GM19238 (cell line): ENCODE results near the gene GPC6.
"Not testable (repeated sequence)": the region's sequence is repeated elsewhere in the genome, so short reads cannot be mapped to it uniquely, and the experiment has no call there.

ENCODE experiments used
- DNase-seq: peaks from one replicate; pipeline ENCODE4 v3.0.0; 2011; ENCODE audit warnings: low spot score; ENCODE audit not compliant: insufficient read length

Gene GPC6

DNA sequence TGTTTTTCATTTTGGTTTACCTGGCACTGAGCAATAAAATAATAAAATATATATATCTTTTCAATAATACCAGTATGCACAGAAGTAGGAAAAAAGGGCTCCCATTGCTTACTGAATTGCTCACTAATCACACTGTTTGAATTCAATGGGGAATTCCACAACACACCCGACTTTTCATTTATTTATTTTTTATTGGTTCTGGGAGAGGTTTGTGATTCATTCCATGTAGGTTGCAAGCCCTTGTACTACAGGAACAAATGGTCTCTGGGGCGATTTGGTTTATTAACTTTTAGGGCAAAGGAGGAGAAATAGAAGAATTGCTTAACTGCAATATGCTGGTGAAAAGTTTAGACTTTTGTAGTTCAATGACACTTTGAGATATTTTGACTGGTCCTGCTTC lies 1045.4 kb downstream of the GPC6 start:
- DNase-seq: no peak

DNA sequence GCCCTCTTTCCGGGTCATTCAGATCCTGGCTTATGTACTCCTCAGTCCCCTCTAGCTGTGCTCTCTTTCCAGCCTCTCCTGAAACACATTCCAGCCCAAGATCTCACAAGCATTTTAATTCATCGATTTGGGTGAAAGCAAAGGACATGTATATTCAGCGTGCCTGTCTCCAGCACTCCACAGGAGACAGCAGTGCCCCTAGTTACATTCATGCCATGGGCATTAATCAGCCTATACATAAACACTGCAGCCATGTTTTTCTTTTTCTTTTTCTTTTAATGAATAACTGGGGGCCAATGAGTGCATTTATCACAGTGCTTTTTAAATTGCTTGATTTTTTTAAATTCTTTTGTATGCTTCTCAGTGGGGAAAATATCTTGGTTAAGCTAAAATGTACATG lies 1053.7 kb downstream of the GPC6 start:
- DNase-seq: no peak

DNA sequence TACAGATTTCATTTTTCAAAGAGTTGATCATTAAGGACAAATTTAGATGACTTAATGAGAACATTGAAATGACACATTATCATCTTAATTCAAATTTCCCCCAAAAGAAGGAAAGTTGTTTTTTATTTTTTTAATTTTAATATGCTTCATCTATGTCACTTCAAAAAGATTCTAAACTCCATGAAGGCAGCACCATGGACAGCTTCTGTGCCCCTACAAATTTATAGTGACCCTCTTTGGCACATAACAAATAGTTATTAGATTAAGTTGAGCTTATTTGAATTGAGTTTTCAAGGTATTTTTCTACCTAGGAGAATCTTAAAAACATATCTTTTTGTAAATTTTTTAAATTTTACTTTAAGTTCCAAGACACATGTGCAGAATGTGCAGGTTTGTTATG lies 1054.2 kb downstream of the GPC6 start:
- no peak for DNase-seq

DNA sequence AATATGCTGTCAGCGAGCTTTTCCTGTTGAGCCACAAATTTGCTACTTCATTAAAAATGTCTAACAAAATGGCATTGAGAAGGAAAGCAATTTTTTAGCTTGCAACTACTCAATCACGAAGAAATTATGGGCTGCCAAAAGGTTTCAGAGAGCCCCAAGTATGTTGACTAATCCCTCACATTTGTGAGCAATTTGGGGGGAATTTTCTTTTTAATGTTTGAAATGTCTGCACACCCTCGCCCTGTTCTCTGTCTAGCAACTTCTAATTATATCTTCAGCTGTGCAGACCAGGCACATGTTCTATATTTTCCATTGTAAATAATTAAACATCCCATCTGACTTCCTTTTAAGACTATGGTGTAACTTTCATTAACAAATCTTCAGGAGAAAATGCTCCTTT lies 1060.0 kb downstream of the GPC6 start:
- no peak for DNase-seq

DNA sequence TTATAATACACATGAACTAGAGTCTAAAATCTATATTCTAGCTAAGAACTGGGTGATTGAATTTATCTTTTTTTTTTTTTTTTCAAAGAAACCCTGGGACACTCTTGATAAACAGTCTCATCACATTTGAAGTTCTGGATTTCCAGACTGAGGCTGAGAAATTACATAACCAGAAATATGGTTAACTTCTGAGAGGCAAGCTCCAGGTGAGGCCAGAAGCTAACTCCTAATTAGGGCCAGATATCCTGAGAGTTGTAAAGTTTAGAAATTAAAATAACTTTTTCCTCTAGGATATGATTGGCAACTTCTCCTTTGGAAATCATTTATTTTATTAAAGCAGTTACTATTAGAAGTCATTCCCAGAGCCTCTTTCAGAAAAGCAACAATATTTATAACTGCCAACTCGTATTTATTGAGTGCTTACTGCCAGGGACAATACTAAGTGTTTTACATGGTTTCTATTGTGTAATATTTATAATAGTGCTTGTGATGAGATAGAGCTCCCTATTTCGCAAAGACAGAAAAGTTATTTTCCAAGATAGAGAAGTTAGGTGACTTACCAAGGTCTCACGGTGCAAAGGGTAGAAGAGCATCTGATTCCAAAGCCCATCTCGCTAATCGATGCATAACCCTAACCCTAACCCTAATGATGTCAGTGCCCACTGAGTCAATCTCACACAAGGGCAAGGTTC lies 1065.2 kb downstream of the GPC6 start:
- DNase-seq: no peak

DNA sequence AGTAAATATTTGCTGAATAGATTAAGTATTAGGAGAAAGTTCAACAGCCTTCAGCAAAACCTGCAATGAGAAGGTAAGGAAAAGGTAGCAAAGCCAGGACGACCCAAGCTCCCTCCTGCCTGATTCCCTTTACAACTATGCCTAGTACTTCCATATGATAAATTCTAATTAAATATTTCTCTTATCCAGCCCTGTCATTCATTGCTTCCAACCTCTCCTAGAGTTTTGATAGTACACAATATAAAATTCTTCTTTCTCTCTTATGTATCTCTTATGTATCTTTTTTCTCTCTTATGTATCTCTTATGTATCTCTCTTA lies 1065.7 kb downstream of the GPC6 start:
- DNase-seq: no peak

DNA sequence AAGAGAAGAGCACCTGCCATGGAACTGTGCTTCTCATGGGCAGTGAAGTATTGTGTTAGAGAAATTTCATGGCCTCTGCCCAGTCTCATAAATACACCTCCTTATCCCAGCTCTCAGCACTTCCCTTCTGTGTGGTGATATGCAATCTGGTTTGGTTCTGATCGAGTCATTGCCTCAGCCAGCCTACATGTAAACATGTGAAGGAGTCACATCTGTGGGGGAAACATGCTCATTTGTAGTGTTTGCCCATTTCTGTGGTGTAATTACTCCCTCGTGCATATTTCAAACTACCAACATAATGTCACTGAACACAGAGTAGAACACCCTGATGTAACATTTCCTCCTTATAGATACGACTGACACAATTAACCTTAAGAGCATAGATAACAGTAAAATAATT lies 1069.9 kb downstream of the GPC6 start:
- no peak for DNase-seq

DNA sequence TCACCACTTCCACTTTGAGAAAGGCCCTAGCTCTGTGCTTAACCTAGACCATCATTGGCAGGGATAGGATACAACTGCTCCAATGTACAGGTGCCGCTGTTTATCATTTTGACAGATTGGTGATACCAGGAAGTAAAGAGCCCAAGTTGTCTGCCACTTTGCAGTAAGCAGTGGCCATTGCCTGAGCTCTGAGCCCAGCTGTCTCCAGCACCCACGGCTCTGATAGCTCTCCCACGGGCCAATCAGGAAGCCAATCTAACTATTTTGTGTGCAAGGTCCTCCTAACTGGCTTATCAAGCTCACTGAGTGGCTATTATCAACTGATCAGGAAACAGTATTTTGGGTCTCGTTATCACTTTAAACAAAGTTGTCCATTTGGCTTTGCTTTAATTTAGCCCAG lies 1071.7 kb downstream of the GPC6 start:
- no peak for DNase-seq

DNA sequence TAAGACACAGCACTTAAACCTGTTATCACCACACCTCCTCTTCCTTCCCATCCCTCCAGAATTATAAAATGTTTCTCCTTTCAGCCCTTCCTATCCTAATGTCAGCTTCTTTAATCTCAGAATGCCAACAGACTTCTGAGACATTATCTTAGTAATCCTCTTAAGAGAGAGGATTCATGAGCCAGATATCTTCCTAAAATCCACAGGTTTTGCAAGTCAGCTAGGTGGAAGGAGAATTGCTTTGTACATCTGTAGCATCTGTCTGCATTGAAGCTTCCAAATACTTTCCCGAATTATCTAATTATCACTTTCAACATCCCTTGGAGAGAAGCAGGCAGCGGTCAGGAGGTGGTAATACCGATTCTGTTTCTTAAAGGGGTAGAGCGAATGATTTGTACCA lies 1073.8 kb downstream of the GPC6 start:
- DNase-seq: no peak

DNA sequence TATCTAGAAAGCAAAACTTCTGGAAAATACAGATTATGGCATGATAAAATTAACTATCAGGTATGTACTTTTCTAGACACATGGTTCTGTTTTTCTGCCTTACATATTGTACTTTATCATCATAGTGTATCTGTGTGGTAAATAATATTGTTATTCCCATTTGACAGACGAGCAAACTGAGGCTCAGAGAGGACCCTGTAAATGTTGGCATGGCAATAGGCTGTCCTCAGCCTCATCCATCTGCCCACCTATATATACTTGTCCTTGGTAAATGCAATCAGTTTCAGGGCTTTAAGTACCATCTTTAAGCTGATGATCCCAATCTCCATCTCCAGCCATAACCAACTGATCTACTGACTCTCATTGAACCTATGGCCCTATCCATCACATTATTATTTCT lies 1074.9 kb downstream of the GPC6 start:
- no peak for DNase-seq

DNA sequence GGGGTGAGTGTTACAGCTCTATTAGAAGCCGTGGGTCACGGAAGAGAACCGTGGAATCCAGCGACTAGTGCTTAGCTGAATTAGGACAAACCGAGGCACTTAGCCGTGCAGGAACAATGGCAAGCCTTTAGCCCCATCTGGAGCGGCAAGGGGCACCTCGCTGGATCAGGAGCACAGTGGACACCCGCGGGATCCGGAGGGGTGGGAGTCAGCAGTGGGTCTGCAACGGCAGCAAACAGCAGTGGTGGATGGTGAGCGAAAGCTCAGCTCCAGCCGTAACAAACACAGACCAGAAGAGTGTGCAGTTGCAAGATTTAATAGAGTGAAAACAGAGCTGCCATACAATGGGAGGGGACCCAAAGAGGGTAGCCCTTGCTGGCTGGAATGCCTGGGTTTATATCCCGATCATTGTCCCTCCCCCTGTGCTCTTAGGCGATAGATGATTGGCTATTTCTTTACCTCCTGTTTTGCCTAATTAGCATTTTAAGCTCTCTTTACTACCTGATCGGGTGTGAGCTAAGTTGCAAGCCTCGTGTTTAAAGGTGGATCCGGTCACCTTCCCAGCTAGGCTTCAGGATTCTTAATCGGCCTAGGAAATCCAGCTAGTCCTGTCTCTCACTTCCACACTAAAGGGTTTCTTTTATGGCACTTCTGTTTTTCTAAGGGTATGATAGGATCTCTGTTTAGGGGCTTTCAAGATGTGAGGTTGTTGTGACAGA lies 1076.4 kb downstream of the GPC6 start:
- not testable (repeated sequence) for DNase-seq

DNA sequence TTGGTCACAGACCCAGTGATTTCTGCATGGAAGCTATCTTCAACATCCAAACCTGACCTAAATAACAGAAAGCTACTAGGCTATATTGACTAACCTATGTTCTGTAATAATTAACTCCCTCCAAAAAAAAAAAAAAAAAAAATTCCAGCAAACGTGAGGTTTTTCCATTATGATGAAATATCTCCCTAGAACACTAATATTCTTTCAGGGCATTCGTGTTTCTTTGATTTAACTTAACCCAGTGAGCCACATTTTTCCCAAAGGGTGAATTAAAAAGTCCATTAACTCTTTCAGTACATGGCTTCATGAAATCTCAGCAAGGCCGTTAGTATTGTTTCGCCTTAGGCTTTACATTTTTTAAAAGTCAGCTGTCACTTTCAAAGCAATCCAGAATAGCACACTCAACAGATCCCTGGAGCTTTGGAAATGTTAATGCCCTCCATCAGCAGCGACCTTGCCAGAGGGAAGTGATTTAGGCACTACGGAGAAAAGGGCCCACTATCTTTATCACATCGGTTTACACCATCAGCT lies 1077.1 kb downstream of the GPC6 start:
- no peak for DNase-seq

DNA sequence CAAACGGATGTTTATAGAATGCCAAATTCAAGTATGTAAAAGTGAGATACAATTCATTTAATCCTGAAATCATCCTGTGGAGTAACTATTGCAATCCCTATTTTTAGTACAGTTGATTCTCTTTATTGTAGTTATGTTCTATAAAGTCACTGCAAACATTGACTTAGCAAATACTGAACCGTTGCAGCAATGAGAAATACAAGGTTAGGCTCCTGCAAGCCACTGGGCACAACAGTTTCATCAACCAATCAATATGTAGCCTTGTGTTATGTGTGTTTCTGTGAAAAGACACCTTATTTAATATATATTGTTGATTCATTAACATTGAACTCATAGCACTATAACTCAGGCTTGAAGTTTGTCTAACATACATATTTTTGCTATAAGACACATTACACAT lies 1078.4 kb downstream of the GPC6 start:
- no peak for DNase-seq

DNA sequence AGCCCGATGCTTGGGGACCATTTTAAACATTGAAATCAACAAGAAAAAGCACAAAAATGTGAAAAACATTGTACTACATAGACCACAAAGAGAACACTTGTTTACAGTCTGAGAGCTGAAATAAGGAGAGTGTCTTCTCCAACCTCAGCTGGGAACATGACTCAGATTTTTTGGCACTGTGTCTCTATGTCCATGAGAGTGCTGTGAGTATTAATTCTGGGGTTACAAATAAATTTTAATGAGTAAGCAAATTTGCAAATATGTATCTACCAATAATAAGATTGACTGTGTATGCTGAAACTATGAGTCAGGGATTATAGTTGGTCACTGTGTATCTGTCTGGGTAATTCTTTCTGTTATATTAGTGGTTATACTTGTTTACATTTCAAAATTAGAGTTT lies 1078.9 kb downstream of the GPC6 start:
- DNase-seq: no peak

DNA sequence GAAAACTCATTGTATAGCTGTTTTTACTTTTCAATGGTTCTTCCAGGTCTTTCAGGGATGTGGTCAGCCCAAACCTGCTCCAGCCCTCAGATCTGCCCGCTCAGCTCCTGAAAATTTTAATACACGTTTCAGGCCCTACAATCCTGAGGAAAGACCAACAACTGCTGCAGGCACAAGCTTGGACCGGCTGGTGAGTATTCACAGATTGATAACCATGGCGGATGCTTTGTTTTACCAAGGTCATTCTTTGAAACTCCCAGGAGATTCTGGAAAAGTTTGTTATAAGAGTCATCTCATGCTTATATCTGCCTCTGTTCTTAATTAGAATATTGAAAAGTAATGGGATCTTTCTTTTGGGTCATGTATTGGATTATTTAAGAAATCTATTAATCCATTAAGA lies 1079.3 kb downstream of the GPC6 start:
- DNase-seq: no peak

DNA sequence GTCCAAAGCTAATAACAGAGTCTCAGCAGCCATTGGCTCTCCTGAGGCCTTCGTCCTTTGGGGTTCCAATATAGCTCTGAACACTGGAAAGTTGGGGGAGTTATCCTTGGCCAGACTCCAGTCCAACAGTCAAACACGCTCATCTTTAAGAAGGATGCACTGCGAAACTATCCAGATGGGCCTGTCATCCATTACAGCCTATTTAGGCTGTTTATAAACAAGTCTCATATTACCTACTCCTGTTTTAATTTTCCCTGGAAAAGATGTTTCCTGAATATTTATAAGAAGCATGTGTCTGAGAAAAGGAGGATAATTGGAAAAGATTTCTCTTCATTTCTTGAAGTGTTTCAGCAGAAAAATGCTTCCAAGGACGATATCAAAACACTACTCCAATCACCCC lies 1082.2 kb downstream of the GPC6 start:
- DNase-seq: no peak

DNA sequence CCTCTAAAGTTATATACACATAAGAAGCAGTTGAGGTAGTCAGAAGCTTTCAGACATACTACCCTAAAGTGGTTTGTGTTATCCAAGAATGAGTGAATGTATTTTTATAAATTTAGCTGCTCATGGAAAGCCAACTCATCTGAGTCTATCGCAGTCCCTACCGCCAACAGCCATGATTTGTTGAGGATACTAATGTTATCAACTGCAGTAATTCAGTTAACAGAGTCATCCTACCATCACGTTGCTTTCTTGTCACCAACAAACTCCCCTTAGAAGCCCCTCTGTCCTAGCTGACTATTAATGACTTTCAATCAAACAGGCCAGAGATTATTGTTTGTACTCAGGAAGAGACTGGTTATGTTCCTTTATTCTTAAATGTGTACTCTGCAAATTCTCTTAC lies 1083.0 kb downstream of the GPC6 start:
- DNase-seq: no peak

DNA sequence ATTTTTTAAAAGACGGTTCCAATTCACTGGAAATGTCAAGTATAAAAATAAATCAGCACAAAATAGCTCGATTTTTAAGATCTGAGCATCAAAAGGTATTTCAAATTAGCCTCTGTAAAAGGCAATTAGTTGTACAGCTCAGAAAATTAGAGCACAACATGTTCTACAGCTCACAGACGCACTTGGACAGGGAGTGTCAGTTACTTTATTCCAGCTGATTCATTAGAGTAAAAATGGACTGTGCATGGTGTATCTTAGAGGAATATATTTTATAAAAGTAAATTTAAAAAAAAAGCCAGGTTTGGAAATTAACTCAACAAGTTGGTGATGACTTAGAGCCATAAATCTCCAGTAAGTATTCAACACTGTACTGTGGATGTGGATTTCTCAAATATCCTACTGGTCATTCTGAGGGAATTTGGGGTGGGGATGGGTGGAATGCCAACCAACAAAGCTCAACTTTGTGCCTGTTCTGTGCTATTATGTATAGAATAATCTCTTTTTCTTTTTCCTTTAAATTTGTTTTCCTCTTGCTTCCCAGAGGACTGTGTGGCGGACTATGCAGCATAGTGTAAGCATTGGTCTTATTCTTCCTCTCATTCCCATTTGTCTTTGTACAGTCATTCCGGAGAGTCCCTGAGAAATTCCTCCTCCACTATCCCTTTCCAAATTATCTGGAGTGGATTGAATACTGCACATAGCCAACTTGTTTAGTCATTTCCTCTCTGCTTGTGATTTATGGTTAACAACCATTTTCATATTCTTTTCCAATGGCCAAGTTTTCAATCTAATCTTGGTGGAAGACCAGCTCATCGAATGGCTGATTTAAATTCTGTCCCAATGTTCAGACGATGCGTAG lies 1083.6 kb downstream of the GPC6 start:
- no peak for DNase-seq

DNA sequence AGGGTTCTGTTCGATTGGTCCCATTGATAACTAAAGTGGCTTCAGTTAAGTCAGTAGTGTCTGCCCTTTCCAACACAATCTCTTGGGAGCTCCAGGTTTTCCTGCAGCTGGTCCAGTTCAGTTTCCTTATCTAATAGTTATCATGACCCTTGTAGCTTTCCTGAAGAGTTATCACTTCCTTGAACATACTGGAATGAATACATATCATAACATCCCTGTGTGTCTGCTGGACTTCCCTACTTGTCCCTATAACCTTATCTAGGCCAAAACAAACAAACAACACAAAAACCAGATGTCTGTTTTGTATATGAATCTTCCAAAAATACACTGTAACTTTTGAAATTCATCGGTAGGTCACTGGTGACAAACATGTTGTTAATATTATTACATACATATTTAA lies 1085.3 kb downstream of the GPC6 start:
- DNase-seq: no peak

DNA sequence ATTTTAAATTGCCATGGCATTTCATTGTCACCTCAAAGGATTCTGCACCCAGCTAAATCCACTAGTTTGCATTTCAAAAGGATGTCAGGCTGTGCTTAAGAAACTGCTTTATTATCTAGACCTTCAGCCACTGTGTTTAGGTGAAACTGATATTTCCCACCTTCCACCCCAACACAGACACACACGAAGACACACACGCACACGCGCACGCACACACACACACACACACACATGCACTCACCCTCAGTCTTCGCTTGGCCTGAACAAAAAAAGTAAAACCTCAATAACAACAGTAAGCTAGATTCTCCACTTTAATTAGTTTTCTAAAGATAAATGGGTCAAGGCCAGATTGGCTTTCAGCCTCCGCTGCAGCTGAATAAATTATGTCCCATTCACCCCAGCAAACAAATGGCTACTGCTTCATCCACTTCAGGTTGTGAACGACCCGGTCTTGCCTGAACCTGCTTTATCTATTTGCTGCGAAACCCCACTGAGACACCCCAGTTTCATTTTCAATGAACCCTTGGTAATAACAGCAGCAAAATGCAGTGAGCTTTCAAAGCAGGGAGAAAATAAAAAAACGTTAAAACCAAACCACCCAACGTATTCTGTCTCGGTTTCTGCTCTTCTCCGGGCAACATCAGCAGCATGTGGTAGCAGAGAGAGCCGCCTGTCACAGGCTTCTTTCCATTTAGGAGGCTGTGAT lies 1086.1 kb downstream of the GPC6 start:
- no peak for DNase-seq

DNA sequence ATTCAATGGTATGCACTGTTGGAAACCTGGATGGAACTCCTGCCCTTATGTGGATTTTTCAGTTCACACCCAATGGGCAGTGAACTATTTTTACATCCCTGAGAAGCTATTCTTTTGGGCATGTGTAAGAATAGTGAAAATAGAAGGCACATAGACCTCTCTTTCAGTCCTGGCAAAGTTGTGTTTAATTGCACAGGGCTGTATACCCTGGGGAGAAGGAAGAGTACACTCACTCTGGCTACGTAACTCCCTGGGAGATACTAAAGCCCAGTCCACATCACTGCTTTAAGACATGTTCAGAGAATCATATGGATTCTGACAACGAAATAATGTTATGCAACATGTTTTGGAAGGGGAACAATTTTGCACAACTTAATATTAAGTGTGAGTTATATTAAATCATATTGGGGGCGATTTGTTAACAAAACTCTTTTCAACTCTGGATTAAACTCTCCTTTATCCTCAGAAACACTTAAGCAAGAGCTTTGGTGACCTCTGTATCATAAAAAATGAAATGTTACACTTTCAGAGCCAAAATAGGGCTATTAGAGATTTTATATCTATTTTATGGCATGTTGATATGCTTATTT lies 1086.8 kb downstream of the GPC6 start:
- DNase-seq: no peak
